Measurements from ENCODE around the gene BTF3L4.
"Not testable (repeated sequence)": the region's sequence is repeated elsewhere in the genome, so short reads cannot be mapped to it uniquely, and the experiment has no call there.

DNA sequence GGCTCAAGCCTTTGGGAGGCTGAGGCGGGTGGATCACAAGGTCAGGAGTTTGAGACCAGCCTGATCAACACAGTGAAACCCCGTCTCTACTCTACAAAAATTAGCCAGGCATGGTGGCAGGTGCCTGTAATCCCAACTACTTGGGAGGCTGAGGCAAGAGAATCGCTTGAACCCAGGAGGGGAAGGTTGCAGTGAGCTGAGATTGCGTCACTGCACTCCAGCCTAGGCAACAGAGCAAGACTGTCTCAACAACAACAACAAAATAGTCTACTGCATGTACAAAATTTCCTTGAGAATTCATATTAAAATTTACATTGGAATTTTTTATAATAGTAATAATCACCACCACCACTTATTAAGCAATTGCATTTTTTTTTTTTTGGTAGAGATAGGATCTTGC, 6.8 kb upstream of the BTF3L4 start:
- TF ChIP-seq, protein P1, sequence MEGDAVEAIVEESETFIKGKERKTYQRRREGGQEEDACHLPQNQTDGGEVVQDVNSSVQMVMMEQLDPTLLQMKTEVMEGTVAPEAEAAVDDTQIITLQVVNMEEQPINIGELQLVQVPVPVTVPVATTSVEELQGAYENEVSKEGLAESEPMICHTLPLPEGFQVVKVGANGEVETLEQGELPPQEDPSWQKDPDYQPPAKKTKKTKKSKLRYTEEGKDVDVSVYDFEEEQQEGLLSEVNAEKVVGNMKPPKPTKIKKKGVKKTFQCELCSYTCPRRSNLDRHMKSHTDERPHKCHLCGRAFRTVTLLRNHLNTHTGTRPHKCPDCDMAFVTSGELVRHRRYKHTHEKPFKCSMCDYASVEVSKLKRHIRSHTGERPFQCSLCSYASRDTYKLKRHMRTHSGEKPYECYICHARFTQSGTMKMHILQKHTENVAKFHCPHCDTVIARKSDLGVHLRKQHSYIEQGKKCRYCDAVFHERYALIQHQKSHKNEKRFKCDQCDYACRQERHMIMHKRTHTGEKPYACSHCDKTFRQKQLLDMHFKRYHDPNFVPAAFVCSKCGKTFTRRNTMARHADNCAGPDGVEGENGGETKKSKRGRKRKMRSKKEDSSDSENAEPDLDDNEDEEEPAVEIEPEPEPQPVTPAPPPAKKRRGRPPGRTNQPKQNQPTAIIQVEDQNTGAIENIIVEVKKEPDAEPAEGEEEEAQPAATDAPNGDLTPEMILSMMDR (IDR thresholded peaks at IDR 0.05) = not testable (repeated sequence)
- TF ChIP-seq POLR2A (IDR thresholded peaks at IDR 0.05) = not testable (repeated sequence)

Measured in adrenal gland (tissue), 5 donors.